Left lobe of liver (tissue), 2 donors: ENCODE results near the gene FERD3L. TPM values are rescaled to one million over a fixed set of nuclear protein-coding genes. Genes with fewer than 3 reads are reported as not detected.
"Not testable (repeated sequence)": the region's sequence is repeated elsewhere in the genome, so short reads cannot be mapped to it uniquely, and the experiment has no call there.

ENCODE experiments used
- ATAC-seq: fragments of 200-7000 bp; cut with Tn5 transposase; one replicate; pipeline ENCODE4 v1.9.1; 2020; ENCODE audit warnings: mild to moderate bottlenecking, moderate library complexity
- DNase-seq: peaks from one replicate; pipeline ENCODE4 v3.0.0-alpha.2; 2020; ENCODE audit warnings: low spot score
- total RNA-seq: library from RNA; stranded (reverse); gene quantifications from one replicate; pipeline ENCODE4 v1.2.1, GENCODE V29; 2021
- donor health status: DM: no; HTN: no; CAD: no; lungs with moderate emphysema.
- donor health status: DM: no; HTN: yes; CAD: no.

The FERD3L gene, protein sequence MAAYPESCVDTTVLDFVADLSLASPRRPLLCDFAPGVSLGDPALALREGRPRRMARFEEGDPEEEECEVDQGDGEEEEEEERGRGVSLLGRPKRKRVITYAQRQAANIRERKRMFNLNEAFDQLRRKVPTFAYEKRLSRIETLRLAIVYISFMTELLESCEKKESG
- total RNA-seq = not detected

DNA sequence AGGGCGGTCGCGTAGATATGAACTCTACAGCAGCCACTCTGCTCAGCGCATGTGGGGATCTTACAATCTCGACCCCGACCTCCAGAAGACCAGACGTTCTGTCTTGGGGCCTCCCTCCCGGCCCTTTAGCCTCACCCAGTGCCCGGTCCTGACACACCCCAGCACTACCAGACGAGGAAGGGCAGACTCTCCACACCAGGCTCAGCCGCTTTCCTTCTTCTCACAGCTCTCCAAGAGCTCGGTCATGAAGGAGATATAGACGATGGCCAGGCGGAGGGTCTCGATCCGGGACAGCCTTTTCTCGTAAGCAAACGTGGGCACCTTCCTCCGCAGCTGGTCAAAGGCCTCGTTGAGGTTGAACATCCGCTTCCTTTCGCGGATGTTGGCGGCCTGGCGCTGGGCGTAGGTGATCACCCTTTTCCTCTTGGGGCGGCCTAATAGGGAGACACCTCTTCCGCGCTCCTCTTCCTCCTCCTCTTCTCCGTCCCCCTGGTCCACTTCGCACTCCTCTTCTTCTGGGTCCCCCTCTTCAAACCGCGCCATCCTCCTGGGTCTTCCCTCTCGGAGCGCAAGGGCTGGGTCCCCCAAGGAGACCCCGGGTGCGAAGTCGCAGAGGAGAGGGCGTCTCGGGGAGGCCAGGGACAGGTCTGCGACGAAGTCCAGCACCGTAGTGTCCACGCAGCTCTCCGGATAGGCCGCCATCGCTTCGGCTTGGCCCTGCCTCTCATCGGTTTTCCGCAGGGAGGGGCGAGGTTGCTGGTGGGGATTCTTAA is at the start of gene FERD3L:
TSS of gene FERD3L (minus strand) at position 761 of the 773 bp plus-strand sequence. CDS start at position 702, 59 bp downstream.
- no peak for DNase-seq
- ATAC-seq = no peak

DNA sequence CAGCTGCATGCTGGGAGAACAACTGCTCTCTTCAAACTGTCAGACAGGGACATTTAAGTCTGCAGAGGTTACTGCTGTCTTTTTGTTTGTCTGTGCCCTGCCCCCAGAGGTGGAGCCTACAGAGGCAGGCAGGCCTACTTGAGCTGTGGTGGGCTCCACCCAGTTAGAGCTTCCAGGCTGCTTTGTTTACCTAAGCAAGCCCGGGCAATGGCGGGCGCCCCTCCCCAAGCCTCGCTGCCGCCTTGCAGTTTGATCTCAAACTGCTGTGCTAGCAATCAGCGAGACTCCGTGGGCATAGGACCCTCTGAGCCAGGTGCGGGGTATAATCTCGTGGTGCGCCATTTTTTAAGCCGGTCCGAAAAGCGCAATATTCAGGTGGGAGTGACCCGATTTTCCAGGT is 49.2 kb upstream of the FERD3L start:
- ATAC-seq, DNase-seq: not testable (repeated sequence)

DNA sequence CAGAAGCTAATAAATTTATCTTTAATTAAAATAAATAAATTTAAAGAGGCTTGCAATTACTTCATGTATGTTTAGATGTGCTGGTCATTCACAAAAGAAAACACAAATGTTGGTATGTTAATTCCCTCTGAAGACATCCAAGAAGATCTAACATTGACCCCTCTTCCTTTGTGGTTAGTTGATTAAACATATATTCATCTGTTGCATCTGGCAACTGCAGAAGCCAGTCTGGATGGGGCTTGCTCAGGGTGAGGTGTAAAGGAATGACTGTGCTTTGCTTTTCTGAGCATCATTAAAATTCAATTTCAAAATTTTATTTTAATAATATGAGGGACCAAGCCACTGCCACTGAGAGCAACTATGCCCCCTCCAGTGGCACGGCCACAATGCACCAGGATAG is 36.4 kb upstream of the FERD3L start:
- DNase-seq (no peak), ATAC-seq (no peak)

DNA sequence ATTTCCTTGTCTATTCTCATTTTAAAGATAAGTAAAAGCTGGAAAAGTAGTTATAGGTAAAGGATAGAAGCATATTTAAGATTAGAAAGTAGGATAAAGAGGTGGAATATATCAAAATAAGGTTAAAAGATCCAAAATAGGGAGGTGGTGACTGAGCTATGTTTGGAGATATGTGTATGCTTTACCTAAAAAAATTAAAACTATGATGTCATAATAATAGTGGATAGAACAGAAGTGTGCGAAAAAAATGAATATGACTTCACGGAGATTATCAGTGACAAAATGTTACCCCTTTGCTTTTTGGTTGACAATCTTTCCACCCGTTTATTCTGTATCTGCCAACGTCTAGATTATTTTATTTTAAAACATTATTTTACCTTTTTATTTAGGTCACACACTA is 33.4 kb upstream of the FERD3L start:
- ATAC-seq = no peak
- DNase-seq = no peak

DNA sequence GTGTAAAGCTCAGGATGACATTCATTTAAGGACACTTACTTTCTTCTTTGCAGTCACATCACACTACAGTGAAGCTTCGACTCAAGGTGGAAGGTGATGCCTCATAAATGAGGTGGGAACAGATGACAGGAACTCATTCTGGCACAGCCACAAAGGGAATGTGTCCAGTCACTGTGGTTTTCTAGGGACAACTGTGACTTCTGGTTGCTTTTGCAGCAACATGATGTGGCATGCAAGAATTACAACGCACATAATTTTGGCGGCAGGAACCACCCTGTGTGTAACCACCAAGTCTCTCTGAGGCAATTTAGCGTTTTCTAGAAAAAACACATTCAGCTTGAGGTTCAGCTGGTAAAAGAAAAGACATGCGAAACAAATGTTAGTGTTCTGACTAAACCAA is 32.0 kb upstream of the FERD3L start:
- DNase-seq (no peak), ATAC-seq (no peak)

DNA sequence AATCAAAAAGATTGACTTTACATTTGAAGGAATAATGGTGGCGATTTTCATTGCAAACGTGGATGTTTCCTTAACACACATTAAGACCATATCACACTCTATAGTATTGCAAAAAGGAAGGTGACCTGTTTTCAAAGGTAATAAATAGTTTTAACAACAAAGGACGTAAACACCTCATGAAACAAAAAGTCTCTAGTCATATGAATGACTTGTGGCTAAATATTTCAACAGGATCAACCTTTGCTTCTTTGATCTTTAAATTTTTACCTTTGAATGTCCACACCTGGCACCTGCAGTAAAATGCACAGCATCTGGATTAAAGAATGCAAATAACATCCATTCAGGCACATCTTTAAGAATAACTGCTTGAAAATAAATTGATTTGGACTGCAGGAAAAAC is 30.0 kb upstream of the FERD3L start:
- DNase-seq (no peak), ATAC-seq (no peak)

DNA sequence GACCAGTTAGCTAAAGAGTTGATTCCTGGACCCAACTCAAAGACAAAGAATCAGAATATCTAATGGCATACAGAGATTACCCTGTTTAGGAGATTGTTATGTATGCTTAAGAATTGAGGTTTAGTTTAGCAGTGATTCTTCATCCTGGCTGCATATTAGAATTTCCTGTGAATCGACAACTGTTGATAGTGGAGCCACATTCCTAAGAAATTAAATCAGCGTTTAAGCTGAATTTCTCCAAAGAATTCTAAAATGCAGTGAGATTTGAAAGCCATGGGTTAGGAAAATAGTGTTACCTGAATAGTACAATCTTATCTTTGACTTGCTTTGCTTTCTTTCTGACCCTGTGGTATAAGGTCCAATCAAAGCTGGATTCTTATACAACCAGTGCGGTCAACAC is 16.4 kb upstream of the FERD3L start:
- no peak for ATAC-seq
- no peak for DNase-seq

DNA sequence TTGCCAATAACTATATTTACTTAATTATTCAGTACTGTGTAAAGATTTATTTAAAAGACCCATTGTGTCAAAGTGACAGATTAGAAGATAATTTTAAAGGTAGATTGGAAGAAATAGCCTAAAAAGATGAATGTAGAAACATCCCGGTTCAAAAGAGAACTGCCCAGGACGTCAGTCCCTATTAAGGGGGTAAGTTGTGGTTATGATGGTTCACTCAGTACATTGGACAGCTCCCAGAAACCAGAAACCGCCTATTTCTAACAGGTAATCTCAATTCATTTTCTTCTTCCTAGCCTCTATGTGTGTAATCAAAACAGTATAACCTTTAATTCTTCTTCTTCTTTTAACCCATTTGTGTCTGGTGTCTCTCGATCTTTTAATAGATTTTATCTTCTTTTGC is 1.5 kb upstream of the FERD3L start:
- DNase-seq = no peak
- no peak for ATAC-seq

DNA sequence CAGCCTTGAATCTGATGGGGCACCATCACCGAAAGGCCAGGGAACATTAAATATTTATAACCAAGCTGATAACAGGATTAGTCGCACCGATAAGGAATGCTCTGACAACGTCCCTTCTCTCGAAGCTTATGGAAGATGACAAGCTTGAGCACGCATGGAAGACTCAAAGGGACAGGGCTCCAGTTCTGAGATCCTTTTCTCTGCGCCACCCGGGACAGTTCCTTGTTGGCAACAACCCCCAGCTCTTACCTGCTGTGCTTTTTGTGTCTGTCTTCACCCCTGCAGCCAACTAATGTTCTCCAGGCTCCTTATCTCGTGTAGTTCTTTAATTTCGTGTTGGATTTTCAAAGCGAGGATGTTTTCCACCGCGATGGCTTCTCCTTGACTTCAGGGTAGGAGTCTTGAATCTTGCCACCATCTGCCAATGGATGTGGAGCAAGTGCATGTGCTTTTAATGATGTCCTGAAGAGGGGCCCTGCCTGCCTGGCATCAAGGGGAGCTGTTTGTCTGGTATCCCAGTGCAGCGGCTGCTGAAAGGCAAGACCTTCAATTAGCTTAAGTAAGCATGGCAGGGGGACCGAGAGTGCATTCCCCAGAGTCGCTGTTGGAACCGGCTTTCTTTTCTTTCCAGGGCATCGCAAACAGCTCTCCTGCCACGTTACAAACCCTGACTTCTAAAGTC is 354 bp upstream of the FERD3L start:
- no peak for DNase-seq
- ATAC-seq = no peak

DNA sequence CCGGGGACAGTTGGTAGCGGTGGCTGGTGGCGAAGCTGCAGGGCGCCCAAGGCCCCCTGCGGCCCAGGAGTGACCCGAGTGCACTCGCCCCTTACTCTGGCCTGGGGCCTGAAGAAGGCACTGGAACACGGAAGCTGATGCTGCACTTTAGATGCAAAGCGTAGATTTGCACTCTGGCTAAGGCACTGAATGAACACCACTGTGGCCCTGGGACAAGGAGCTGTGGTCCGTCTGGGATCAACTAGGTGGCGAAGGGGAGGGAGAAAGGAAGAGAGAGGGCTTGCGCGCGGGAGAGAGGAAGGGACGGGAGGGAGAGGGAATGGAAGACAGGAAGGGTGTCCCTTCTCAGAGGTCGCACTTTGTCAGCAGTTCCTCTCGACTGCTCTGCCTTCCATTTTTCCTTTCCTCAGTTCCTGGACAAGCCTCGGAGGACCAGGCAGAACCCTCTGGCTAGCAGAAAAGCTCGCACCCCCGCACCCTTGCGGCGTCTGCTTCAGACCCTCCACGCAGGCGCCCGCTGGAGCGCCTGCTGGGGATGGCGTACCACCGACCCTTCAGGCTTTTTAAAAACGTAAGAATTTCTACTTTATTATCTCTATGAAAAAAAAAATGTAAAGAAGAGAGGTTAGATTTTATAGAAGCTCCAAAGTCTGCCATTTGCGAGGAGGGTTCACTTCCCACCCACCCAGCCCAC is 1.2 kb downstream of the FERD3L start:
- DNase-seq (no peak), ATAC-seq (no peak)

DNA sequence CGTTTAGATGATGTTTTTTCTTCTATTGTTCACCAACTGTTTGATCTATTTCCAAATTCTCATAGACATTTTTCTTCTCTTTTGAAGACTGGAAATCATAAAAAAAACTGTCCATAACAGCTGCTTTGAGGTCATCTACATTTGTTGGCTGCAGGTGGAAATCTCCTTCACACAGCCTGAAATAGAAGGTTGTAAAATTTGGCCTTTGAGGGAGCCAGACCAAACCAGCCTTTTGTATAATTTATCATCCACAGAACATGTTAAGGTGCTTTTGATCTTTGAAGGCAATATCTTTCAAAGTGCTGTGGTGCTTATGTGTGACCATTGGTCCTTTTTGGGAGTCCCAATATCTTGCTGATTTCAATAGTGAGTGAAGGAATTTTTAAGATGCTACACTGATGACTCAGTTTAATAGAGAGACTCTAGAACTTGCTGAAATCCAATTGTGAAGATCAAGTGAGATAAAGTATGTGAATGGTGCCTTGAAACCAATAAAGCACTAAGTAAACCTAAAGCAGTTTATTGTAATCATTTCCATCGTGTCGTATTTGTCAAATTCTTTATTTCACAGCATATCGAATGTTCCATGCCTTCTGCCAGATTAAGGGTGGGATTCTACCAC is 5.4 kb downstream of the FERD3L start:
- DNase-seq = no peak
- ATAC-seq = no peak

DNA sequence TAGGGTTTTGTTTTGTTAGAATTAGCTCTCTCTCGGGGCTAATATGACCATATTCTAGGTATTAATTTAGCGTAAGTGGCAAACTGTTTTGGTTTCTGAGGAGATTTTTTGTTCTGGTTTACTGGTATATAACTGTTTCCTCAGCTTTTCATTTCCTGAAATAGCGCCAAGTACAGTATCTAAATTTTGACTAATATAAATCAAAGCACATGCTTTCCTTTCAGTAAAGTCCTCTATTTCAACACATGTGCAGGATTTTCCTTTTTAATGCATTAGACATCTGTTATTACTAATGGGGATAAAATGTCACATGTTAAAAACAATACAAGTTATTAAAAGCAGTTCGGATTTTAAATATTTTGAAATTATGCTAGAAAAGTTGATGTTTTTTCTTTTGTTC is 11.3 kb downstream of the FERD3L start:
- DNase-seq (no peak), ATAC-seq (no peak)

DNA sequence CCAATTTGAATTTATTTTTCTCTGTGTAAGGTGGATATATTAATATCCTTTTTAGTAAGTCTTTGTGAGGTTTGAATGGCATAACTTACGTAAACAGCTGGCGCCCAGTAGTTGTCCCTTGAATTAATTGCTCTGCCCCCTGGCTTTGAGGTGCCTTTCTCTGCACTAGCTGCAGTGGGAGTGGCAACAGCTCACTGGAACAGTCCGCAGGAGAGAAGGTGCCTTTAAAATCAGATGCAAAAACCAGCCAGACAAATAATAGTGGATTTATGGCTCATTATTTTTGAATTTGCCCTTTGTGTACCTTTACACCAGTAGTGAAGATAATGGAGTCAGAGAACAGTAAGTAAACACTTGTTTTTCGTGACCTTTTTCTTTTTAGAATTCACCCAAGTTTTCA is 11.8 kb downstream of the FERD3L start:
- ATAC-seq (no peak), DNase-seq (no peak)

DNA sequence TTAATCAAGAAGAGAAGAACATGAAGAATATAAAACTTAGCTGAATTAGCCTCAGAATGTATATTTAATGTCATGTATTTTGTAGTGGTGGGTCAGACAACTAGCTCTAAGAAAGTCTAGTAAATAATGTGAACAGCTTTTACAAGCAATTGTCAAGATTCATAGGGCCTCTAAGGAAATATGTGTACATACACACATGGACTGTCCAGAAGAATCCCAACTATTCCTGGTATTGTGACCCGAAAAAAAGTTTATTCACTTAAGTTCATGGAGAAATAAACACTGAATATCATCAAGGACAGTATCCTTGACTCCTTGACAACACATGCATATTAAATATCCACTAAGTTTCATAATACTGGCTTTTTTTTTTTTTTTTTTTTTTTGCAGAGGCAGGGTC is 16.4 kb downstream of the FERD3L start:
- DNase-seq = no peak
- ATAC-seq = no peak

DNA sequence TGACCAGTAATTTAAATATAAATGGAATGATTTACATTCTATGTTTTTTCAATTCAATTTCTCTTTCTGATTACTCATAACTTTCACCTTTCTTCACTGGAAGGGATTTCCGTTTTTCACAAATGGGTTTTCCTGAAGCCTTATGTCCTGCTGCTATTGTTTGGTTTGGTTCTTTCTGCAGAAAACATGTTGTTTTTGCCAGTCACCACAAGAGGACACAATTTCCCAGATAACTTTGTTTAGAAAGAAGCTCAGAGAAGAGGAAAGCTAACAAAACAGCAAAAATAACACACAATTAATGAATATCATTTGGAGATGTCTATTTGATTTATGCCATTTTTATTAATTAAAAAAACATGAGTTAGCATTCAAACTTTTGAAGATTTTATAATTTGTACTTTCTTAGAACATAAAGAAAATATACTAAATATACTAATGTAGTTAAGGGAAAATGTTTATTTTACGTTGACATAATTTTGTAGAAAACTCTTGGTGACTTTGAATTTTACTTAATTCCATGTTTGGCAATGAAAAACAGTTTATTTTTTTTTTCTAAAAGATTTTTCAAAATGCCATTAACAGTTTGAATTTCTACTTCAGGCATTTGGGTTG is 23.1 kb downstream of the FERD3L start:
- ATAC-seq (no peak), DNase-seq (no peak)

DNA sequence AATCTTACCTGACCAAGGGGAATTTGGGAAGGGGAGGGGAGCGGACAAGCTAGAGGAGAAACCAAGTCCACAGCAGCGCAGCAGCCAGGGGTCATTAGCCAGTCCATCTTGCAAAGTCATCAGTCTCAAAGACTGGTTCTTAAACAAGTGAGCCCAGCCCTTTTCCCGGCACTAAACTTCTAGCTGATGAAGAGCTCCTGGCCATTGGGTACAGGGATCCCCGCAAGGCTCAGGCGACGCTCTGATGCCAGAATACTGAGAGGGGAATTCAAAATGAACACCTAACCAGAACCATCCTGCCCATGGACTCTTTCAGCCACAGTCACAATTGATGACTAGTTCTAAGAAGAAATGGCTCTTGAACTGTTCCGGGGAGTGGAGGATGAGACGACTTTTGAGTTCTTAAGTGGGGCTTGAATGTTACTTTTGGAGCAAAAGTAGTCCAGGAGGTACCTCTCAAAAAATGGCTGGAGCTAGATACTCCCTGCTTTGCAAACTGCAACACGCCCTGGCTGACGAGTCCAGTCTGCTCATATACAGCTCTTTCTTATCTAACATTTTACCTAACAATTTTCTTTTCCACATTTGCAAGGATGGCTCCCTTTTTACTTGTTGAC is 25.2 kb downstream of the FERD3L start:
- no peak for ATAC-seq
- DNase-seq = no peak

DNA sequence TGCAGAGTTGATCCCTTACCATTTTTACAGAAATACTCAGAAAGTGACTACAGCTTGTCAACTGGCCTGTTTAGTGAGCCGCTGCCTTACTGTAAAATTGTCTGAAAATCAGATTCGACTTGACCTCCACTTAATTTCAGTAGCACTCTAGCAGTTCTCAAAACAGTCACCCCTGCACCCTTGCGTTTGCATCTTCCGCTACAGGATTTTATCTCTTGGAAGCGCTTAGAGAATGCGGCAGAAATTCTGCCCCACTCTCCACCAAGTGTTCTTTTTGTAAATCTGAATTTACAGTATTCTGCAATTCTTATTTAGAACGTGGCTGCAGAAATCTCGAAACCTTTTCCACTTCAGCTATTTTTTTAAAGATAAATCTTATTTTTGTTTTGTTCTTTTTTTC is 25.8 kb downstream of the FERD3L start:
- ATAC-seq (no peak), DNase-seq (no peak)

DNA sequence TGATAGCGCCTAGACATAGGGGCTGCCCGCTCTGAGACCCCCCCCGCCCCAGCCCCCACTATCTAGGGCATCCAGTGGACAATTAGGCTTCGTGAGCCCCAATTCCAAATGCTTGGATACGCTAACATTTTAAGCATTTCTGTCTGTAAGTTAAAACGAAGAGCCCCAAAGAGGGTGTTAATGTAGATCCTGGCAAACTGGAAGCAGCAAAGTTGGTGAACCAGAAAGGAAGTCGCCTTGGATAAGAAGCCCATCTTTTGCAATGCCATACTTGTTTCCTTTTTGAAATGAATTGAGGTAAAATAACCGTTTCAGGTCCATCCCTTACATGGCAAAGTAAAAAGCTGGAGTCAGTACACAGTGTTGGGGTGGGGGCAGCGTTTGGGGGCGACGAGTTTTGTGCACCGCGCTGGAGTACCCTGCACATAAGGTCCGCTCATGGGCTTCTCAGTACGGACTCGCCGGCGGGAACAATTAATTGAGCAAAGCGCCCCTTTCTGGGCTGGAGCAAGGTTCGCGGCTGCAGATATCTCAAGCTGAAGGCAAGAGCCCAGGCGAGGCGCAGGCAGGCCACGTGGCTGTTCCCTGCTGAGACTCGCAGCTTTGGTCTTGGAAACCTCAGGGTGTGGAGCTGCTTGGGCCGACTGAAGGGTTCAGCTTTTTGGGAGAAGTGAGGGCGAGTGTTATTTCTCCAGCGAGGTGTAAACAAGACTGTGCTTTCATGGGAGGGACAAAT is 26.4 kb downstream of the FERD3L start:
- DNase-seq = no peak
- ATAC-seq = no peak

DNA sequence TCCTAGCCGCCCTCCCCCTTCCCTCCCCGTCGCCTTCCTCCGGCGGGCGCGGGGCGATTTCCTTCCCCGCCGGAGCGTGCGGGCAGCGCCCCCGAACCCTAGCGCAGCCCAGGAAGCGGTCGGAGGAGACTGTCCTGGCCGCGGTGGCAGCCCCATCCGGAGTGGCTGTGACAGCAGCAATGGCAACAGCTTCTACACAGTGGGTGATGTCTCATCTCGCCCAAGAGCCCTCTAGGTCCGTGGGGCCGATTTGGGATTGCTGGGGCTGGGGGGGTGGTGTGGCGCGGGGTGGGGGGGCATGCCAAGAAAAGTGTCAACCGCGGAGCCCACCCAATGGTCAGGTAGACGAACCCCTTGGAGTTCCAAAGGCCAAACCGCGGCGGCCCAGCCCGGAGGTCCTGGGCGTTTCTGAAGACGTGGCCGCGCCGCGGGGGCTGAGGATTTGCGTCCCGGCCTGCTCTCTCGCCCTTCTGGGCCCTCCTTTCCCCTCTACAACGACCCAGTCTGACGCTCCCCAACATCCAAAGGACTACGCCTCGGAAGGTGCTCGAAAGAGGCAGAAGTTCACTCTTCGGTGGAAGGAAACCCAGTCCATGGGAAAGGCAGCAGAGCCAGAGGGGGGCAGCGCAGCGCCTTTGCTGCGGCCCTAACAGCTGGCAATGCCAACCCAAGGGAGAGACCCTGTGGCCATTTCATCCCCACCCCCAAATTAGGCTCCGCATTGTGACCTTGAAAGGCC is 27.2 kb downstream of the FERD3L start:
- ATAC-seq = no peak

More for the DNA sequence above, 27.2 kb downstream of the FERD3L start:
- no peak for DNase-seq
